AG10803 (cell line): ENCODE results near the gene GHR.

Source experiments
- DNase-seq: peaks from one replicate; pipeline ENCODE4 v3.0.0; 2010; ENCODE audit warnings: low read depth
- H3K4me3 ChIP-seq: 2 replicates; pipeline ENCODE4 v1.5.1; 2011; ENCODE audit warnings: mild to moderate bottlenecking, low read length, control low read depth
- CTCF ChIP-seq: conservative IDR thresholded peaks from 2 replicates; pipeline ENCODE4 v1.5.1; 2011; ENCODE audit warnings: mild to moderate bottlenecking, low read length, control low read depth, inconsistent platforms

GHR gene

GRCh38 chr5:42740920-42741319 lies 317.7 kb downstream of the GHR start:
- no peak overlapping the region for H3K4me3 ChIP-seq
- DNase-seq = no peak
- no peak for TF ChIP-seq CTCF

- no peak overlapping the region for H3K4me3 ChIP-seq
- peak; percentile 44 for TF ChIP-seq CTCF
- DNase-seq = no peak
Measured at GRCh38 chr5:42745426-42745825, 322.2 kb downstream of the GHR start.

GRCh38 chr5:42745856-42746255 lies 322.6 kb downstream of the GHR start:
- DNase-seq = no peak

GRCh38 chr5:42749020-42749419 lies 325.8 kb downstream of the GHR start:
- no peak for TF ChIP-seq CTCF
- no peak for DNase-seq
- no peak overlapping the region for H3K4me3 ChIP-seq

More at GRCh38 chr5:42745856-42746255, 322.6 kb downstream of the GHR start:
- TF ChIP-seq CTCF = no peak
- no peak overlapping the region for H3K4me3 ChIP-seq

- TF ChIP-seq CTCF = no peak
- DNase-seq = no peak
Measured at GRCh38 chr5:42750507-42750906, 327.3 kb downstream of the GHR start.

GRCh38 chr5:42751044-42751443 lies 327.8 kb downstream of the GHR start:
- no peak for DNase-seq
- no peak overlapping the region for H3K4me3 ChIP-seq
- TF ChIP-seq CTCF = no peak

More at GRCh38 chr5:42750507-42750906, 327.3 kb downstream of the GHR start:
- H3K4me3 ChIP-seq = no peak overlapping the region

GRCh38 chr5:42753099-42753498 lies 329.9 kb downstream of the GHR start:
- no peak overlapping the region for H3K4me3 ChIP-seq
- no peak for DNase-seq
- TF ChIP-seq CTCF = no peak
